ENCODE results near the gene NRG2. TPM values are rescaled to one million over a fixed set of nuclear protein-coding genes. Genes with fewer than 3 reads are reported as not detected.

The NRG2 gene
- polyA plus RNA-seq, 3 donors: 0.01 TPM; not detected in 2

DNA sequence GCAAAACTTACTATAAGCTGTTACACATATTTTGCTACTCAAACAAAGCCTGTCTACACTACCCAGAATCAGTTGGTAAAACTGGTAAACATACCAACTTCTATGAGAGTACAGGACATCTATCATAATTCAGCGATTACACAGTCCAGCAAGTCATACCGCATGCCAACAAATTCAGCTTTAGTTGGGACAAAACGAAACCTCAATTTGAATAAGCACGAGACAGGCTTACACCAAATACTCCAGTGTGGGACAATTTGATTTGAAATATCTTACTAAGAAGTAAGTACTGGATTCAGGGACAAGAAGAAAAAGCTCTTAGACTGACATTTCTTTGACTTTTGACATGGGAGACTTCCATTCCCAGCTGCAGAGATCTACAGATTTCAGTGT, 2.0 kb downstream of the NRG2 start:
- Histone ChIP-seq H3K4me2 (replicated peaks; ENCODE audit: extremely low read depth, low read length, poor library complexity, severe bottlenecking) (no peak overlapping the region), H2AFZ (ENCODE audit: insufficient read depth, low read depth, low read length, poor library complexity, severe bottlenecking) (no peak overlapping the region), H3K27ac (ENCODE audit: low read depth in 1 of 2, low read length in 2 of 2) (no peak overlapping the region), H3K4me1 (ENCODE audit: control insufficient read depth in 1 of 2, insufficient read depth in 2 of 2, low read length in 2 of 2) (peaks cover 29 to 32% of the 10 kb centered on the region in 2 donors), H4K20me1 (ENCODE audit: insufficient read depth, low read length) (no peaks in the 10 kb centered on the region), H3K4me3 (replicated peaks in 1 of 3; ENCODE audit: low read depth in 2 of 3, low read length in 3 of 3) (no peak overlapping the region), H3K9me3 (replicated peaks in 1 of 2; ENCODE audit: control insufficient read depth in 1 of 2, insufficient read depth in 1 of 2, low read length in 2 of 2) (peaks cover 0 to 8% of the 10 kb centered on the region in 2 donors), H3K27me3 (ENCODE audit: control insufficient read depth in 2 of 2, insufficient read depth in 2 of 2, low read length in 2 of 2) (peaks cover 44 to 90% of the 10 kb centered on the region in 2 donors), H3K9ac (ENCODE audit: insufficient read depth, low read length, poor library complexity, severe bottlenecking) (no peak overlapping the region), H3K79me2 (ENCODE audit: insufficient read depth, low read length) (no peaks in the 10 kb centered on the region), H3K36me3 (replicated peaks in 1 of 2; ENCODE audit: control insufficient read depth in 1 of 2, insufficient read depth in 2 of 2, low read length in 2 of 2) (no peaks in the 10 kb centered on the region)
- Mint-ChIP-seq H3K4me1 (peaks cover 38% of the 10 kb centered on the region), H3K36me3 (peaks cover 3 to 4% of the 10 kb centered on the region in 2 donors), H3K9me3 (peaks cover 0 to 7% (median 3%) of the 10 kb centered on the region in 7 donors), H3K27ac (no peak overlapping the region), H3K4me3 (peak overlapping the region in 1 of 2 donors; percentile 93), H3K27me3 (ENCODE audit: low read depth in 3 of 3) (peaks cover 61 to 80% (median 76%) of the 10 kb centered on the region in 3 donors)
- WGBS (ENCODE audit: insufficient coverage): 71% methylated on average over 1 of the region's 4 CpGs
- TF ChIP-seq, protein P1, sequence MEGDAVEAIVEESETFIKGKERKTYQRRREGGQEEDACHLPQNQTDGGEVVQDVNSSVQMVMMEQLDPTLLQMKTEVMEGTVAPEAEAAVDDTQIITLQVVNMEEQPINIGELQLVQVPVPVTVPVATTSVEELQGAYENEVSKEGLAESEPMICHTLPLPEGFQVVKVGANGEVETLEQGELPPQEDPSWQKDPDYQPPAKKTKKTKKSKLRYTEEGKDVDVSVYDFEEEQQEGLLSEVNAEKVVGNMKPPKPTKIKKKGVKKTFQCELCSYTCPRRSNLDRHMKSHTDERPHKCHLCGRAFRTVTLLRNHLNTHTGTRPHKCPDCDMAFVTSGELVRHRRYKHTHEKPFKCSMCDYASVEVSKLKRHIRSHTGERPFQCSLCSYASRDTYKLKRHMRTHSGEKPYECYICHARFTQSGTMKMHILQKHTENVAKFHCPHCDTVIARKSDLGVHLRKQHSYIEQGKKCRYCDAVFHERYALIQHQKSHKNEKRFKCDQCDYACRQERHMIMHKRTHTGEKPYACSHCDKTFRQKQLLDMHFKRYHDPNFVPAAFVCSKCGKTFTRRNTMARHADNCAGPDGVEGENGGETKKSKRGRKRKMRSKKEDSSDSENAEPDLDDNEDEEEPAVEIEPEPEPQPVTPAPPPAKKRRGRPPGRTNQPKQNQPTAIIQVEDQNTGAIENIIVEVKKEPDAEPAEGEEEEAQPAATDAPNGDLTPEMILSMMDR (IDR thresholded peaks at IDR 0.05): no peak
- no peak for DNase-seq
- intact Hi-C loops (cut with micrococcal nuclease): no loop called here

DNA sequence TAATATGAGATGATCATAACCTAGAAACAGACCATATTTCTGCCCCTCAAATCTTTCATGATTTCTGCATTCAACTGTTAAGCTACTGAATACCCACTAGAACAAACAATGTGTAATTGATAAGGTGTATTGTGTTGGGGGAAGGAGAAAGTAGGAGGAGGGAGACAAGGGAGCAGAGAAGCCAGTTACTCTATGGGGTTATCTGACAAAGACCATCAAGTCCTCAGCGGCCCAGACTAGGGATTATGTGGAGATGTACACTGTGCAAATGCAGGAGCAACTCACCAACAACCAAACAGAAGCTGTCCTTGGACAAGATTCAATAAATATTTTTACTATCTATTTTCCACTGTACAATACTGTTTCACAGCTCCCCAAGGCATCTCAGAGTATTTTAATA, 2.7 kb downstream of the NRG2 start:
- H3K9ac ChIP-seq (ENCODE audit: insufficient read depth, low read length, poor library complexity, severe bottlenecking): no peak overlapping the region
- Mint-ChIP-seq H3K9me3 (peaks cover 0 to 6% (median 3%) of the 10 kb centered on the region in 7 donors), H3K4me3 (no peak overlapping the region), H3K27ac (no peak overlapping the region), H3K27me3 (ENCODE audit: low read depth in 3 of 3) (peaks cover 64 to 81% (median 72%) of the 10 kb centered on the region in 3 donors), H3K4me1 (peaks cover 38% of the 10 kb centered on the region), H3K36me3 (peaks cover 3 to 4% of the 10 kb centered on the region in 2 donors)
- no peak overlapping the region for H3K27ac ChIP-seq (ENCODE audit: low read depth in 1 of 2, low read length in 2 of 2)
- no peaks in the 10 kb centered on the region for H4K20me1 ChIP-seq (ENCODE audit: insufficient read depth, low read length)
- H3K79me2 ChIP-seq (ENCODE audit: insufficient read depth, low read length): no peaks in the 10 kb centered on the region
- peaks cover 29 to 32% of the 10 kb centered on the region in 2 donors for H3K4me1 ChIP-seq (ENCODE audit: control insufficient read depth in 1 of 2, insufficient read depth in 2 of 2, low read length in 2 of 2)
- peaks cover 45 to 90% of the 10 kb centered on the region in 2 donors for H3K27me3 ChIP-seq (ENCODE audit: control insufficient read depth in 2 of 2, insufficient read depth in 2 of 2, low read length in 2 of 2)
- WGBS (ENCODE audit: insufficient coverage): no CpG with 5 or more reads among the region's 1 CpG
- no peak overlapping the region for H3K4me2 ChIP-seq (replicated peaks; ENCODE audit: extremely low read depth, low read length, poor library complexity, severe bottlenecking)
- no peak for DNase-seq
- no peak overlapping the region for H2AFZ ChIP-seq (ENCODE audit: insufficient read depth, low read depth, low read length, poor library complexity, severe bottlenecking)
- TF ChIP-seq, protein P1 (IDR thresholded peaks at IDR 0.05): no peak
- intact Hi-C loops (cut with micrococcal nuclease): no loop called here
- H3K4me3 ChIP-seq (replicated peaks in 1 of 3; ENCODE audit: low read depth in 2 of 3, low read length in 3 of 3): no peak overlapping the region
- peaks cover 0 to 8% of the 10 kb centered on the region in 2 donors for H3K9me3 ChIP-seq (replicated peaks in 1 of 2; ENCODE audit: control insufficient read depth in 1 of 2, insufficient read depth in 1 of 2, low read length in 2 of 2)
- H3K36me3 ChIP-seq (replicated peaks in 1 of 2; ENCODE audit: control insufficient read depth in 1 of 2, insufficient read depth in 2 of 2, low read length in 2 of 2): no peaks in the 10 kb centered on the region
